ENCODE measurements around the gene CCNC. TPM values are rescaled to one million over a fixed set of nuclear protein-coding genes. Genes with fewer than 3 reads are reported as not detected.

CCNC gene
- polyA plus RNA-seq, 1 donor (not counting 4 experiments of a cell fraction or from before 2014, with no cell fraction given): 103 TPM

- no peak for DNase-seq (ENCODE audit: low read depth, low spot score)
- no peak for FAIRE-seq
- Histone ChIP-seq H3K9me1 (ENCODE audit: control insufficient read depth, extremely low read depth, insufficient read depth, low read length) (no peaks in the 10 kb centered on the region), H3K79me2 (ENCODE audit: control insufficient read depth, insufficient read depth, low read length) (no peaks in the 10 kb centered on the region), H4K20me1 (ENCODE audit: control insufficient read depth, extremely low read depth, insufficient read depth, low read length) (no peaks in the 10 kb centered on the region), H3K36me3 (ENCODE audit: control insufficient read depth in 2 of 2, extremely low read depth in 1 of 2, insufficient read depth in 2 of 2, low read length in 2 of 2) (no peaks in the 10 kb centered on the region), H2AFZ (ENCODE audit: control insufficient read depth, low read length) (peak overlapping the region; percentile 19), H3K4me2 (ENCODE audit: control insufficient read depth, extremely low read depth, insufficient read depth, low read depth, low read length) (peak overlapping the region; percentile 16), H3K4me3 (ENCODE audit: control insufficient read depth in 2 of 3, extremely low read depth in 1 of 3, insufficient read depth in 2 of 3, low read depth in 1 of 3, low read length in 3 of 3) (peak overlapping the region in 1 of 3 experiments; percentile 2), H3K4me1 (ENCODE audit: control insufficient read depth, extremely low read depth, insufficient read depth, low read length) (peaks cover 6% of the 10 kb centered on the region), H3K27ac (ENCODE audit: control insufficient read depth, insufficient read depth, low read length) (no peak overlapping the region), H3K27me3 (ENCODE audit: control insufficient read depth, extremely low read depth, insufficient read depth, low read length) (peaks cover 97% of the 10 kb centered on the region), H3K9me3 (ENCODE audit: control insufficient read depth, low read depth, low read length) (peaks cover 1% of the 10 kb centered on the region), H3K9ac (ENCODE audit: control insufficient read depth, extremely low read depth, insufficient read depth, low read length) (no peak overlapping the region)
- TF ChIP-seq CTCF (optimal IDR thresholded peaks at IDR 0.05 in 1 of 3, IDR thresholded peaks at IDR 0.05 in 1 of 3, conservative IDR thresholded peaks at IDR 0.05 in 1 of 3; ENCODE audit: extremely low read depth in 1 of 3, insufficient read depth in 2 of 3, low read length in 3 of 3): peak in 1 of 3 experiments; percentile 54
- no peak for TF ChIP-seq EZH2 (IDR thresholded peaks at IDR 0.05; ENCODE audit: low read length)
- dilution Hi-C loops (cut with MboI; ENCODE audit: extremely low pct_ligation_motif_present, low sequenced_read_pairs): no loop called here
Measured at GRCh38 chr6:99613409-99613704, 44.9 kb upstream of the CCNC start.

GRCh38 chr6:99612551-99613408 lies 44.3 kb upstream of the CCNC start:
- Histone ChIP-seq H3K79me2 (ENCODE audit: control insufficient read depth, insufficient read depth, low read length) (no peaks in the 10 kb centered on the region), H3K36me3 (ENCODE audit: control insufficient read depth in 2 of 2, extremely low read depth in 1 of 2, insufficient read depth in 2 of 2, low read length in 2 of 2) (no peaks in the 10 kb centered on the region), H3K4me1 (ENCODE audit: control insufficient read depth, extremely low read depth, insufficient read depth, low read length) (peaks cover 6% of the 10 kb centered on the region), H3K27ac (ENCODE audit: control insufficient read depth, insufficient read depth, low read length) (no peak overlapping the region), H3K9me3 (ENCODE audit: control insufficient read depth, low read depth, low read length) (no peaks in the 10 kb centered on the region), H4K20me1 (ENCODE audit: control insufficient read depth, extremely low read depth, insufficient read depth, low read length) (no peaks in the 10 kb centered on the region), H3K9ac (ENCODE audit: control insufficient read depth, extremely low read depth, insufficient read depth, low read length) (no peak overlapping the region), H3K9me1 (ENCODE audit: control insufficient read depth, extremely low read depth, insufficient read depth, low read length) (no peaks in the 10 kb centered on the region), H3K27me3 (ENCODE audit: control insufficient read depth, extremely low read depth, insufficient read depth, low read length) (peaks cover 97% of the 10 kb centered on the region), H2AFZ (ENCODE audit: control insufficient read depth, low read length) (peak overlapping the region; percentile 19), H3K4me3 (ENCODE audit: control insufficient read depth in 2 of 3, extremely low read depth in 1 of 3, insufficient read depth in 2 of 3, low read depth in 1 of 3, low read length in 3 of 3) (no peak overlapping the region), H3K4me2 (ENCODE audit: control insufficient read depth, extremely low read depth, insufficient read depth, low read depth, low read length) (peak overlapping the region; percentile 16)
- DNase-seq (ENCODE audit: low read depth, low spot score) (no peak), FAIRE-seq (no peak)
- dilution Hi-C loops (cut with MboI; ENCODE audit: extremely low pct_ligation_motif_present, low sequenced_read_pairs): no loop called here
- peak; percentile 44 for TF ChIP-seq EZH2 (IDR thresholded peaks at IDR 0.05; ENCODE audit: low read length)
- no peak for TF ChIP-seq CTCF (optimal IDR thresholded peaks at IDR 0.05 in 1 of 3, IDR thresholded peaks at IDR 0.05 in 1 of 3, conservative IDR thresholded peaks at IDR 0.05 in 1 of 3; ENCODE audit: extremely low read depth in 1 of 3, insufficient read depth in 2 of 3, low read length in 3 of 3)

Measured in keratinocyte (primary cell).